SW 1271 (cell line): ENCODE measurements around the gene MAPKBP1.

Experiments used
- DNase-seq, 2 experiments: peaks; one replicate each; lab custom pipeline; 2025; lab: John Stamatoyannopoulos, UW

Gene MAPKBP1

DNA sequence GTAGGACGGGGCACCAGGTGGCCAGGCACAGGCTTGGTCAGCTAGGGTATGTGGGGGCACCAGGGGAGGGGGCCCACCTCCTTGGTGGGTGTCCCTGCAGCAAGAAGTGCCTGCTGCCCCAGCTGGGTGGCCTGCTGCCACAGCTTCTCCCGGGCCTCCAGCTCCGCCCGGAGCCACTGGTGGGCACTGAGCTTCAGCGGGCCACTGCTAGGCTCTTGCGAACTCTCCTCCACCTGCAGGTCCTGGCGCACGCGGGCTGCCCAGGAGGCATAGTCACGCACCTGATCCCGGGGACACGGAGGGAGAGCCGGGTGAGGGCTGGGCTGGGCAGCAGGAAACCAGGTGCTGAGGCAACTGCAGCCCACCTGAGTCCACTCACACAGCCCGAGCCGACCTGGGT lies 94.0 kb downstream of the MAPKBP1 start:
- DNase-seq: no peak

DNA sequence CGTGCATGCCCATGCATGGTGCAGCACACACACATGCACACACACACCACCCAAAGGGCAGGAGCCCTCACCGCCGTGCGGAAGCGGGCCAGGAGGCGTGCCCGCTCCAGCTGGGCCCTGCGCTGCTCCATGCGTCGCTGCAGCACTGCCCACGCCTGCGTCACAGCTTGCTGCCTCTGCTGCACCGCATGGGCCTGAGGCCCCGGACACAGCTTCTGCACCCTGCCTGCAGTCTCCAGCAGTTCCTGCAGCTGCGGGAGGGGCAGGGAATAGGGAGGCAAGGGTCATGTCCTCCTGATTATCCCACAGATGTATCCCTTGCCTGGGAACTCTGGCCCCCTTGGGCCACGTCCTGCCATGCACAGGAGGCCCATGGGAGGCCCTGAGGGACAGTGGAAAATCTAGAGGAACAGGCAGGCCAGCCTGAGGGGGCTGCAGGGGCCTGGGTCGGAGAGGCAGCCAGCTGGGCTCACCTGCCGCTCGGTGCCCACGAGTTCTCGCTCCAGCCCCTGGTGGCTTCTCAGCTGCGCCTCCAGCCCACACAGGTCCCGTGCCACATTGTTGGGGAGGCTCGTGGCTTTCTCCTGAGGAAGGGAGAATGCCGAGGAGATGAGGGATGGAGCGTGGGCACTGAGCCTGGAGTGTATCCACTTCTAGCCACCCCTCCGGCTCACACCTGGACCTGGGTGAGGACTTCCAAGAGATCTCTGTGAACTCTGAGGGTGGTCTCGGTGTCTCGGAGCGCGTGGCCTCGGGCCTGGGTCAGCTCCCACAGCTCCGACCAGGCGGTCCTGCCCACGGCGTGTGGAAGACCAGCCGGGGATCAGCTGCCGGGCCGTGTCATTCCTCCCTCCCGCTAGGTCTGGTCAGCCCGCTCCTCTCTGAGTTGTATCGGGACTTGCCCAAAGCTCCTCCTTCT lies 95.7 kb downstream of the MAPKBP1 start:
- no peak for DNase-seq

DNA sequence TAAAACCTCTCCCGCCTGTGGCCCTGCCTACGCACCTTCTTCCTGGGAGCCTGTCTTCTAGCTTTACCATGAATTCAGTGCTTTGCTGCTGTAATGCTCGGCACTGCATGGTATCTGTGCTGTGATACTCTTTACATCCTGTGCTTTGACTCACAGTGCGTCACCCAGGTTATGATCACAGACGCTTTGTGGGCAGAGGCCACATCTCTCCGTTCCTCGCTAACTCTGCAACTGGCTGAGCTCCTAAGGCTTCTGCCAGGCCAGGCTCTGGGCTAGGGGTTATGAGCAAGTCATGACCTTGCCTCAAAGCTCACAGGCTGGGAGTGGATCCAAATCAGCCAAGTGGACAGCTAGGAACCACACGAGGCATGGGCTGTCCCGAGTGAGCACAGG lies 96.4 kb downstream of the MAPKBP1 start:
- no peak for DNase-seq

DNA sequence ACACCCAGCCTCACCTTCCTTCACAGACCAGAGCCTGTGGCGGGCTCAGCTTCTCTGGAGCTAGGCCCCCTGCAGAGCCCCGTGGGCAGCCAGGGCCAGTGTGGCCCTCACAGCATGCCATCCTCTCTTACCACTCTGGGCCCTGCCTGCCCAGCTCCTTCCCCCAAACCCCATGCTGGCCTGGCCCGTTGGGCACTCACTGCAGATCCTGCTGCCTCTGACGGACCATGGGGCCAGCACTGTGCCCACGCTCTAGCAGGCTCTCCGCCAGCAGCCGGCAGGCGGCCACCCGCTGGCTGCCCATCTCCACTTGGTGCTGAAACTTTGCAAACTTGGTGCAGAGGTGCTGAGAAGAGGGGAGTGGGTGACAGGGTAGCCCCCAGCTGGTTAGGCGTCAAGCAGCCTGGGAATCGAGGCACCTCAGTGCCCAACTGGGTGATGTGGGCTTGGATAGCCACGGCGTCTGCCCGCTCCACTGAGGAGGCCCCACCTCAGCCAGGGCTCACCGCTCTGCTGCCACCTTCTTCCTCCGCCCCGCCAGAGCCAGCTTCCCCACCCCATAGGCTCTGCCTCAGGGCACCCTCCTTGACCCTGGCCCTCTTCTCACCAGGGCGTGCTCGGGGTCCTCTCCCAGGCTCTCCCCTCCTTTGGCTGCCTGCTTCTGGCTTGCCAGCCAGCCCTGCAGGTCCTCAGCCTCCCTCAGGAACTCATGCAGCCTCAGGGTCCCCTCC lies 97.1 kb downstream of the MAPKBP1 start:
- DNase-seq: no peak

DNA sequence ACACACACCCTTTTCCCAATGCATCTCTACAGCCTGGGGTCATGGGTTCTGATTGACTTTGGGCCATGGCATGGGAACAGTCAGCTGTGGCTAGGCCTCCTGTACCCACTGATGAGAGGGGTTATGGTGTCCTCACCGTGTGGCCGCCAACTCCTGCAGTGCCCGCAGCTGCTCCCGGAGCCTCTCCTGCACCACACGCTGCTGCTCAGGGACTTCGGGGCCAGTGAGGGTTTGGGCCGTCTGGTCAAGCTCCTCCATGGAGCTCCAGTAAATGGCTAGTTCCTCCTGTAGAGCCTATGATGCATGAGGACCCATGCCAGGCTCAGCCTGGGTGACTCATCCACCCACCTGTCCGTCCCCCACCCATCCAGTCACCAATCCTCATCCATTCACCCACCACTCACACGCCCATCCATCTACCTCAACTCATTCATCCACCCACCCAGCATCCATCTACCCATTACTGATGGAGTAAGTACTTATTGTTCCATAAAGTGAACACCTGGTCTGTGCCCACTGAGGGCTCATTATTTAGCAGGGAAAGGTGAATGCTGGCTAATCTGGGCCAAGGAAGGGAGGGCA lies 98.0 kb downstream of the MAPKBP1 start:
- no peak for DNase-seq

DNA sequence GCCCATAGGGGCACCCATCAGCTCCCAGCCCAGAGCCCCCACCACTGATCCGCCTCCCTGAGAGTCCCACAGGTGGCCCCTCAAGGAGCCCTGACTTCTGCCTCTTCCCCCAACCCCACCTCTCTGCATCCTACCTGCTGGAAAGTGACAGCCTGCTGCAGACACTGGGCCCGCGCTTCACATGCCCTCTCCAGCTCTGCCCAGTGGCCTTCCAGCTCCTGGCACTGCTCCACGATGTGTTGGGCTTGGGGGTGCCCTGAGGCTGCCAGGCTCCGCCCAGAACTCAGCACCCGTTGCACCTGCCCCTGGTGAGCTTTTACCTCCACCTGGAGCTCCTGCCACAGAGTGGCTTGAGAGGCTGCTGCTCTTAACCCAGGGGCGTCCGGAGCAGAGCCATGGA lies 99.4 kb downstream of the MAPKBP1 start:
- DNase-seq: no peak

DNA sequence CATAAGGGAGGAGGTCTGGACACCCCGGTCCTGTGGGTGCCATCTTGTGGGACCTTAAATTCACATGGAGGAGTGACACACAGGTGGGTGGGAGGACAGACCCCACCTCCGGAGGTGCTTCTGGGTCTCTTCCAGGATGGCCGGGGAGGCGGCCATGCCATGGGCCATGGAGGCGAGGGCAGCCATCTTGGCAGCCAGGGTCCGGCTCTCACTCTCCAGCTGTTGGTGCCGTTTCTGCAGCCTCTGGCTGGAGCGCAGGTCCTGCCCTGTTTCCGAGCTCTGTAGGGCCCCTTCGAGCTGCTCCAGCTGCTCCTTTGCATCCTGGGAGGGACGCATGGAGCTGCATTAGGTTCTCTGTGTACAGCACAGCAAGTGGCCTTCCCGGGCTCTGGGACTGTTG lies 100.5 kb downstream of the MAPKBP1 start:
- DNase-seq: no peak

DNA sequence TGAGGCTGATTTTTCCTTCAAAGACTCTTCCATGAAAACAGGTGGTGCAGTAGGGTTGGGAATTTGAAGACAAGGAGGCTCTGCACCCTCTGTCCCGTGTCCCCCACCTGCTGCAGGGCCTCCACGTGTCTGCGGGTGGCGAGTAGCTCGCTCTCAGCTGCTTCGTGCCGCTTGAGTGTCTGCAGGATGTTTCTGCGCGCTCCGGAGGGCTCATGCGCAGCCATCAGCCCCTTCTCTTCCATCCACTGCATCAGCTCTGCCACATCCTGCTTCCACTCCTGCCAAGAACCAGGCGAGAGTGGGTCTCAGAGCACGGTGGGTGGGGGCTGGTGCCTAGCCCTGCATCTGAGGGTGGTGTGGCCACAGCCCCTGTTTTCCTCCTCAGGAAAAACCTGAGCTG lies 101.7 kb downstream of the MAPKBP1 start:
- DNase-seq: no peak

DNA sequence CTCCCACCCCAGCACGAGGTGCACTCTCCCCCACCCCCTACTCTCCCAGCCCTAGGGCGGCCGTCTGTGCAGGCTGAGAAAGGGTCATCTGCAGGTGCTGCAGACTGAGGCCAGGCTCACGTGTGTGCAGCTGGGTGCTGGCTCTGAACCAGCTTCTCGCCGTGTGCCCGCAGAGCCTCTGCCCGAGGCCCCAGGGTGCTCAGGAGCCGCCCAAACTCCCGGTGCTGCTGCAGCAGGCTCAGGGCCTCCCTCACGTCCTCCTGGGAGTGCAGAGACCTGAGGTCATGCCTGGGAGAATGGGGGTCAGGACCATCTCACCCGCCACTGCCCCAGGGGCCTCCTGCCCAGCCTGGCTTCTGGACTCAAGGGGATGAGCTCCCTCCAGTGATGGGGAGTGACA lies 102.4 kb downstream of the MAPKBP1 start:
- DNase-seq: no peak
